Measurements from ENCODE around the gene GRB10.

DNA sequence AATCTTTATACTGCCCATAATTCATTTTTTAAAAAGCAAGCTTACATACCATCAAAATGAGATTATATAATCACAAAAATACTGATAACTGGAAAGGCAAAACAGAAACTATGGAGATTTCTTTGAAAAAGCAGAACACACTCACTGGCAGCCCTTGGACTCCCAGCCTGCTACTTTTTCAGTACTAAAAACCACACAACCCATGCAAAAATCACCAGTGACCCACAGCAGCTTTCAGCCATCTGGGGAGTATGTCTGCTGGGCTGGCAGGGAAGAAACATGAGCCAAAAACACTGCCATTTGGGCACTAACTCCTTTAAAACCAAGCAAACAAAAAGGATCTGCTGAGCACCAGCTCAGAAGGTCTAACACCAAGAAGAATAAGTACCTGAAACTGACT lies 137.5 kb downstream of the GRB10 start:
- TF ChIP-seq, protein P1, sequence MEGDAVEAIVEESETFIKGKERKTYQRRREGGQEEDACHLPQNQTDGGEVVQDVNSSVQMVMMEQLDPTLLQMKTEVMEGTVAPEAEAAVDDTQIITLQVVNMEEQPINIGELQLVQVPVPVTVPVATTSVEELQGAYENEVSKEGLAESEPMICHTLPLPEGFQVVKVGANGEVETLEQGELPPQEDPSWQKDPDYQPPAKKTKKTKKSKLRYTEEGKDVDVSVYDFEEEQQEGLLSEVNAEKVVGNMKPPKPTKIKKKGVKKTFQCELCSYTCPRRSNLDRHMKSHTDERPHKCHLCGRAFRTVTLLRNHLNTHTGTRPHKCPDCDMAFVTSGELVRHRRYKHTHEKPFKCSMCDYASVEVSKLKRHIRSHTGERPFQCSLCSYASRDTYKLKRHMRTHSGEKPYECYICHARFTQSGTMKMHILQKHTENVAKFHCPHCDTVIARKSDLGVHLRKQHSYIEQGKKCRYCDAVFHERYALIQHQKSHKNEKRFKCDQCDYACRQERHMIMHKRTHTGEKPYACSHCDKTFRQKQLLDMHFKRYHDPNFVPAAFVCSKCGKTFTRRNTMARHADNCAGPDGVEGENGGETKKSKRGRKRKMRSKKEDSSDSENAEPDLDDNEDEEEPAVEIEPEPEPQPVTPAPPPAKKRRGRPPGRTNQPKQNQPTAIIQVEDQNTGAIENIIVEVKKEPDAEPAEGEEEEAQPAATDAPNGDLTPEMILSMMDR (IDR thresholded peaks at IDR 0.05; ENCODE audit: poor library complexity, severe bottlenecking), result no peak
- TF ChIP-seq EP300 (conservative IDR thresholded peaks at IDR 0.05; ENCODE audit: poor library complexity, severe bottlenecking) (no peak), EZH2 (IDR thresholded peaks at IDR 0.05; ENCODE audit: borderline replicate concordance, insufficient read depth, low read length, poor library complexity, severe bottlenecking) (no peak), TAF1 (IDR thresholded peaks at IDR 0.05; ENCODE audit: low read depth) (no peak), POLR2AphosphoS5 (IDR thresholded peaks at IDR 0.05) (no peak), SMC3 (conservative IDR thresholded peaks at IDR 0.05; ENCODE audit: poor library complexity) (no peak)
- TF ChIP-seq, protein P2, sequence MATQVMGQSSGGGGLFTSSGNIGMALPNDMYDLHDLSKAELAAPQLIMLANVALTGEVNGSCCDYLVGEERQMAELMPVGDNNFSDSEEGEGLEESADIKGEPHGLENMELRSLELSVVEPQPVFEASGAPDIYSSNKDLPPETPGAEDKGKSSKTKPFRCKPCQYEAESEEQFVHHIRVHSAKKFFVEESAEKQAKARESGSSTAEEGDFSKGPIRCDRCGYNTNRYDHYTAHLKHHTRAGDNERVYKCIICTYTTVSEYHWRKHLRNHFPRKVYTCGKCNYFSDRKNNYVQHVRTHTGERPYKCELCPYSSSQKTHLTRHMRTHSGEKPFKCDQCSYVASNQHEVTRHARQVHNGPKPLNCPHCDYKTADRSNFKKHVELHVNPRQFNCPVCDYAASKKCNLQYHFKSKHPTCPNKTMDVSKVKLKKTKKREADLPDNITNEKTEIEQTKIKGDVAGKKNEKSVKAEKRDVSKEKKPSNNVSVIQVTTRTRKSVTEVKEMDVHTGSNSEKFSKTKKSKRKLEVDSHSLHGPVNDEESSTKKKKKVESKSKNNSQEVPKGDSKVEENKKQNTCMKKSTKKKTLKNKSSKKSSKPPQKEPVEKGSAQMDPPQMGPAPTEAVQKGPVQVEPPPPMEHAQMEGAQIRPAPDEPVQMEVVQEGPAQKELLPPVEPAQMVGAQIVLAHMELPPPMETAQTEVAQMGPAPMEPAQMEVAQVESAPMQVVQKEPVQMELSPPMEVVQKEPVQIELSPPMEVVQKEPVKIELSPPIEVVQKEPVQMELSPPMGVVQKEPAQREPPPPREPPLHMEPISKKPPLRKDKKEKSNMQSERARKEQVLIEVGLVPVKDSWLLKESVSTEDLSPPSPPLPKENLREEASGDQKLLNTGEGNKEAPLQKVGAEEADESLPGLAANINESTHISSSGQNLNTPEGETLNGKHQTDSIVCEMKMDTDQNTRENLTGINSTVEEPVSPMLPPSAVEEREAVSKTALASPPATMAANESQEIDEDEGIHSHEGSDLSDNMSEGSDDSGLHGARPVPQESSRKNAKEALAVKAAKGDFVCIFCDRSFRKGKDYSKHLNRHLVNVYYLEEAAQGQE (IDR thresholded peaks at IDR 0.05; ENCODE audit: borderline replicate concordance), result no peak
